GM18511 (cell line): ENCODE data around the gene SPTBN5.

ENCODE experiments used
- ATAC-seq: cut with Tn5 transposase; IDR thresholded peaks from one replicate; pipeline ENCODE4 v1.9.1; 2021; ENCODE audit warnings: mild to moderate bottlenecking, moderate library complexity; ENCODE audit not compliant: unreplicated experiment

SPTBN5 gene

GRCh38 chr15:41893422-41894250 is at the start of gene SPTBN5:
SPTBN5 (minus strand) TSS chr15:41894053; CDS start chr15:41893497, 556 bp downstream.
- no peak for ATAC-seq

GRCh38 chr15:41942886-41943285 is 49.0 kb upstream of the SPTBN5 start:
- ATAC-seq: no peak

GRCh38 chr15:41941644-41942415 is 48.0 kb upstream of the SPTBN5 start:
- ATAC-seq: no peak

- no peak for ATAC-seq
These were observed 46.6 kb upstream of the SPTBN5 start for GRCh38 chr15:41940441-41940857.

- no peak for ATAC-seq
These were observed 46.1 kb upstream of the SPTBN5 start for GRCh38 chr15:41939986-41940385.

GRCh38 chr15:41937568-41937923 is 43.7 kb upstream of the SPTBN5 start:
- ATAC-seq: no peak

GRCh38 chr15:41936649-41937567 is 43.1 kb upstream of the SPTBN5 start:
- ATAC-seq: no peak

- ATAC-seq: no peak
These were observed 42.3 kb upstream of the SPTBN5 start for GRCh38 chr15:41936155-41936554.

GRCh38 chr15:41935566-41936020 is 41.7 kb upstream of the SPTBN5 start:
- peak; percentile 69 for ATAC-seq

GRCh38 chr15:41934843-41935242 is 41.0 kb upstream of the SPTBN5 start:
- ATAC-seq: no peak

- no peak for ATAC-seq
These were observed 39.9 kb upstream of the SPTBN5 start for GRCh38 chr15:41933771-41934170.

- ATAC-seq: no peak
These were observed 39.5 kb upstream of the SPTBN5 start for GRCh38 chr15:41933326-41933725.

- ATAC-seq: no peak
These were observed 38.8 kb upstream of the SPTBN5 start for GRCh38 chr15:41932511-41933289.

GRCh38 chr15:41932101-41932500 is 38.2 kb upstream of the SPTBN5 start:
- no peak for ATAC-seq

- ATAC-seq: no peak
These were observed 37.0 kb upstream of the SPTBN5 start for GRCh38 chr15:41930867-41931222.

- ATAC-seq: no peak
These were observed 36.5 kb upstream of the SPTBN5 start for GRCh38 chr15:41930221-41930866.

- peak; percentile 81 for ATAC-seq
These were observed 35.1 kb upstream of the SPTBN5 start for GRCh38 chr15:41928637-41929620.

- ATAC-seq: no peak
These were observed 34.2 kb upstream of the SPTBN5 start for GRCh38 chr15:41928100-41928499.

GRCh38 chr15:41927536-41927935 is 33.7 kb upstream of the SPTBN5 start:
- no peak for ATAC-seq
